NCI-H1930 (cell line): ENCODE measurements around the gene PPP1R12C.

ENCODE experiments used
- DNase-seq, 2 experiments: peaks; one replicate each; lab custom pipeline; 2025; lab: John Stamatoyannopoulos, UW

Gene PPP1R12C

DNA sequence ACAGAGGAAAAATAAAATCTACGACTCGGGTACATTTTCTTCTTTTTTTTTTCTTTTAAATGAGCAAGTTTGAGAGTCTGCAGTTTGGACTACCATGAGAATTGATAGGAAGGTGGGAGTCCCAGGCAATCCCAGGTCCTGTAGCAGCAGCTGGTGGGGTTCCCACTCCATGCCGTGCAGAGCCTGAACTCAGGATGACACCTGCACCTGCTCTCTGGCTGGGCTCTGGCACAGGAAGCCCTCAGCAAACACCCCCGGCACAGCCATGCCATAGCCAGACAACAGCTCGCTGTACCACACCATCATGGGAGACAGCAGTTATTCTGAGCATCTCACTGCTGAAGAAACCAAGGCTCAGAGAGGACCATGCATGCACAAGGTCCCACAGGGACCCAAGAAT lies 73.2 kb downstream of the PPP1R12C start:
- no peak for DNase-seq

DNA sequence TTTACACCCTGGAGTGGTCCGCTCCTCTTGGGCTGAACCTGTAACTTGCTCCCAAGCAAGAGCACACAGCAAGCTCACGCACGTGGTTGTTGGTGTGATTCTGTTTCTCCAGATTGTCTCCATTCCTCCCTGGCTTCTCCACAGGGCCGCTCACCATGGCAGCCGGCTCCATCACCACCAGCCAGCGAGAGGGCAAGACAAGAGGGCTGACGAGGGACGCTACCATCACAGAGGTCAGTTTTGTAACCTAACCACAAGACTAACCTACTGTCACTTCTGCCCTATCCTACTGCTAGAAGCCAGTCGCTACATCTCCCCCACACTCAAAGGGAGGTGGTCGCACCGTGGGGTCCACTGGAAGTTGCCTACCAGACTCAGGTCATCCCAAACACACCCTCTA lies 74.7 kb downstream of the PPP1R12C start:
- DNase-seq, result no peak

DNA sequence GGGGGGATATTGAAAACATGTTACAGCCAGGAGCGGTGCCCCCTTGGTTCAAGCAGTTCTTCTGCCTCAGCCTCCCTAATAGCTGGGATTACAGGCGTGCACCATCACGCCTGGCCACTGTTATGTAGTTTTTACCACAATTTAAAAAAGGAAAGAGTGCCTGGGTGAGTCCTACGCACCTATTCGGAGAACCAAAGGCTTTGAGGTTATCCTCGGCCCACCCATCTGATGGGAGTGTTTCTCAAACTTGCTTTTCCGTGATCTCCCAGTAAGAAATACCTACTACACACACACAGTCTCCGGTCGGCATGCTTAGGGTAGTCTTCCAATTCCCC lies 75.1 kb downstream of the PPP1R12C start:
- no peak for DNase-seq

DNA sequence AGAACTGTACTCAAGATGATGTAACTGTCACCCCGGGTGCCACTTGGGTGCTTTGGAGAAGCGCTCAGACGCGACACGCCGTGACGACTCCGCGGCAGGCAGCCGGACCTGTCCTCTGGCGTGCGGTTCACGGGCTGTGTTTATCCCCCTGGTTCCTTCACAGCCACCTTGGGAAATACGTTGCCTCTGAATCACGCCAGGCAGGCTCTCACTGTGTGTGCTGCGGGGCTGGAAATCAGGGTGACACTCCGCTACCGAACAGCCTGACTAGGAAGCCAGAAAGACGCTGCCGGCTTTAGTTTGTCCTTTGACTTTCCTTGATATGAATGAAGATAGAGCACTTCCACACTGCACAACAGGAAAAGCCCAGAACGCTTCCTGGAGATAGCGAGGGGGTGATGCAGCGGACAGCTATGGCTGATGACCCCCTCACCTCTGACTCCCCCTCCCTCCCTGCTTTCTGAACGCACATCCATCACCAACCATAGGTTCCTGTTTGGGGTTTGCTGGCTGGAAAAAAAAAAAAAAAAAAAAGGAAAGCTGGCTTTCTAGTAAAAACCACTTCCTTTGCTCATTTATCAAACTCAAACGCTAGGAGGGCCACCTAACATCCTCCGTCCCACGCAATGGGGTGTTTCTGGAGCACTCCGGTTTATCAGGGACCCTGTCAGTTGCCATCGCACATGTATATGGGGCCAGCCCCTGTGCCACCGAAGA lies 75.7 kb downstream of the PPP1R12C start:
- no peak for DNase-seq

DNA sequence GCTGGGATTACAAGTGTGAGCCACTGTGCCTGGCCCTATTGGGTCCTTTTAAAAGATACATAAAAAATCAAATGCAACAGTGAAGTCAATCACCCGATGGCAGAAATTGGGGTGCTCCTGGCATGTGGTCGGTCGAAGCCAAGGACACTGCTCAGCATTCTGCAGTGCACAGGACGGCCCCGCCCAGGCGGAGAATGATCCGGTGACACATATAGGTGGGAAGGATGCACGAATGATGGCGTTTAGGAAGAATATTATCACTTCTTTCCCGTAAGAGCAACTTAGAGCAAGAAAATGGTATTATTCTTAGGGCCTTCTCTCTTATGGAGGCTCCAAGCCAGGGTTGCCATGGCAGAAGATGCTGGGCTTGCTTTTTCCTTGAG lies 76.2 kb downstream of the PPP1R12C start:
- DNase-seq, result no peak
